ENCODE measurements around the gene RBM47. TPM values are rescaled to one million over a fixed set of nuclear protein-coding genes. Genes with fewer than 3 reads are reported as not detected.

RBM47 gene
- total RNA-seq, 1 donor from 2014 or later: 41.1 TPM

DNA sequence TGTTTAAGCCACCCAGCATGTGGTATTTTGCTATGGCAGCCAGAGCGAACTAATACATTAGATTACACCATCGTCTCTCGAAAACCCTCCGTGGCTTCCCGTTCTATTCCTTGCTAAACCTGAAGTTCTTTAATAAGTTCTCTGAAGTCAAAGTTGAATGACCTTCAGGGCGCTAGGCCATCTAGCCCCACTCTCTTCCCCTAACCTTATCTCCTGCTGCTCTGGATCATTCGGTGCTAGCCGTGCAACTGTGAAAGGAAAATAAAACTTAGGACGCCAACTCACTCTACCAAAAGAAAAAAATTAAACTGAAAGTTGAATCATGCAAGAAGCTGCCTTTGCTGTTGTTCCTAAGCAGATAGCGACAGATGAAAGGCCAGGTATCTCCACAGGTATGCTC, 254.6 kb downstream of the RBM47 start:
- H3K27me3 ChIP-seq (ENCODE audit: control insufficient read depth, insufficient read depth, low read length): no peaks in the 10 kb centered on the region
- H3K4me3 ChIP-seq (ENCODE audit: low read depth, low read length): no peak overlapping the region
- no peak for DNase-seq (ENCODE audit: low read depth)
- no peak for TF ChIP-seq CTCF (IDR thresholded peaks at IDR 0.05; ENCODE audit: insufficient read depth, low read length, poor library complexity, severe bottlenecking)
- H3K36me3 ChIP-seq (ENCODE audit: control insufficient read depth, insufficient read depth, low read length): no peaks in the 10 kb centered on the region

DNA sequence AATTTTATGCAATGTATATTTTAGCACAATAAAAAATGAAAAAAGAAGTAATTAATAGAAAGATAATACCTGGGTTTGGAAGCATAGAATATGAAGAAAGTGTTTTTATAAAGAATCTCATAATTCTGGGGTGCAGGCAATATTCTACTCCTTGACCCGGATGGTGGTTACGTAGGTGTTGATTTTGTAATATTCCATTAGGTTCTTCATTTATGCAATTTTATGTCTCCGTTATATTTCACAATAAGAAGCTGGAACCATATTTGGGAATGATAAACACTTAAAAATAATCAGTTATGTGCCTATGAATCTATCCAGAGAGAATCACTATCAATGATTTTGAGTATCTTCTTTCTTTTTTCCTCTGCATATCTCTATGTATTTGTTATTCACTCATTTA, 256.0 kb downstream of the RBM47 start:
- Histone ChIP-seq H3K27me3 (ENCODE audit: control insufficient read depth, insufficient read depth, low read length) (no peaks in the 10 kb centered on the region), H3K4me3 (ENCODE audit: low read depth, low read length) (no peak overlapping the region), H3K36me3 (ENCODE audit: control insufficient read depth, insufficient read depth, low read length) (no peaks in the 10 kb centered on the region)
- no peak for TF ChIP-seq CTCF (IDR thresholded peaks at IDR 0.05; ENCODE audit: insufficient read depth, low read length, poor library complexity, severe bottlenecking)
- DNase-seq (ENCODE audit: low read depth): no peak

Other genes starting within 250 kb of the RBM47 start
- gene NSUN7, start 120.1 kb upstream of the RBM47 start, total RNA-seq: 8.9 and 9.9 TPM in 2 replicates

Data from kidney epithelial cell (primary cell).